GM18858 (cell line): ENCODE data around the gene PGRMC2.

Experiments
- ATAC-seq: cut with Tn5 transposase; IDR thresholded peaks from one replicate; pipeline ENCODE4 v1.9.1; 2021; ENCODE audit not compliant: unreplicated experiment

The PGRMC2 gene

GRCh38 chr4:128299848-128300247 is 12.2 kb upstream of the PGRMC2 start:
- ATAC-seq, result no peak

GRCh38 chr4:128298852-128299251 is 11.2 kb upstream of the PGRMC2 start:
- peak; percentile 54 for ATAC-seq

DNA sequence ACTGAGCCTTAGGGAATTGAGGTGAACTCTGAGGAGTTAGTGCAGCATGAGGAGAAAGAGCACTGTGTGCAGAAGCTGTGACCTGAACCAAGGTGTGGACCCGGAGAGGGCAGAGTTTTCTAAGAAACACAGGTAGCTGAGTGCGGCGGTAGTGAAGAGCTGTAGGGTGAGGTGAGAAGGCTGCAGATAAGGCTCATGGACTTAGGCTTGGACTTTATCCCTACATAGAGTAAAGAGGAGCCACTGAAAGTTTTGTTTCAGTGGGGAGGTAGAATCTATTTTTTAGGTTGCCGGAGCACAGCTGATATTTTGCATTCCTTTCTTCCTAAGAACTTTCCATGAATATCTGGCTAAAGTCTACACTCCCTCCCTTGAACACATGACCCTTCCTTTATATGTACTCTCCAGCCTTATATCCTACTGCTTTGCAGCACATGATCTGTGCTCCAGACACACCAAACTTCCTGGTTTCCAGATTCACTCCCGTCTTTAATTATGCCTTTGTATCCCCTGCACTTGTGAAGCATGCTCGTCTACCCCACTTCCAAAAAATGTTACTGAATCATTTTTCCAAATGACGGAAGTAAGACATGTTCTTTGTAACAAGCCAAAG is 10.6 kb upstream of the PGRMC2 start:
- ATAC-seq, result no peak

DNA sequence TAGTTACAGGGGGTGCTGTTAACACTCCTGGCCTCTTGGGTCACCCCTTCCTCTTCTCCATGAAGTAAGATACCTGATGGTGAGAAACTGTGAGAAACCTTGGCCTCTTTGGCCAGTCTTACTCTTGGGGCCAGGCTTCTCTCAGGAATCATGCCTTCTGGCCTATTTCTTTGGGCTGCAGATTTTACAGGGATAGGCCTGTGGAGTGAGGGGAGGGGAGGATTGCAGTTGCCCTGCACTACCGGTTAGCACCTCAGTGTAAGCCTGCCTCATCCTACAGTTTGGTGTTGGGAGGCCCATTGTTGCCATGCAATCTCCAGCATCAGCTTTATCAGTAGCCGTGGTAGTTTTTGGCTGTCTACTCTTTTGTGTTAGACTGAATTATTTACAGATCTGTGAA is 7.6 kb upstream of the PGRMC2 start:
- ATAC-seq, result no peak

GRCh38 chr4:128294464-128294863 is 6.9 kb upstream of the PGRMC2 start:
- ATAC-seq, result no peak

DNA sequence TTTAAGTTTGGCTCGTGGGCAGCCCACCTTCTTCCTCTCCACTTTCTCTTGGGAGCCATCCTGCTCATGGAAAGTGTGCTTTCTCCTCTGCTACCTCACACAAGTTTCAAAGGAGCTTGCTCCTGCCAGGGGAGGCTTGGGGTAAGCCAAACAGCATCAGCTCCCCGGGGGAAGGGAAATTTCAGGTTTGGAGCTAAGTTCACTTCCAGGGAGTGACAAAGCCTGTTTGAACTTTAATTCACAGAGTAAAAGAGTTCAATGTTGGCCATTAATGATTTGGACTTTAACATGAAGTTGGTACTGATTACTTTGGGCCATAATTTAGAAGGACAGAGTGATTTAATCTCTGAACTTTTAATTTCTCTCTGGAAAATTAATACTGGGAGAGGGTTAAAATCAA is 4.7 kb upstream of the PGRMC2 start:
- ATAC-seq, result no peak

- ATAC-seq, result no peak
These were observed 3.5 kb upstream of the PGRMC2 start for GRCh38 chr4:128291096-128291495.

DNA sequence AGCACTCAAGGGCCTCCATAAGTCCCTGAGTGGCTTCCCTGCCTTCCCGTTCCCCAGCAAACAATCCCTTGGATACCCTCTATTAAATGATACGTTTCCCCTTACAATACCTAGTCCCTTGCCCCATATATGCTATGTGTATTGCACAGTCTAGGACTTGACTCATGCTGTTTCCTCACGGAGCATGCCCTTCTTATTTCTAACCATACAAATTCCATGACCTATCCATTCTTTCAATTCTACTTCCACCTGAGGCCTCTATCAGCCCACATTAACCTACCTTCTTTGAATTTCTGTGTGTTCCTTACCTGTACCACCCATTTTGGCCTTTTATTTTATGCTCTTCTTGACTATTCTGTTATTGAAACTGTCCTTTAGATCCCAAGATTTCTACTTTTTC is 2.9 kb upstream of the PGRMC2 start:
- ATAC-seq, result no peak

DNA sequence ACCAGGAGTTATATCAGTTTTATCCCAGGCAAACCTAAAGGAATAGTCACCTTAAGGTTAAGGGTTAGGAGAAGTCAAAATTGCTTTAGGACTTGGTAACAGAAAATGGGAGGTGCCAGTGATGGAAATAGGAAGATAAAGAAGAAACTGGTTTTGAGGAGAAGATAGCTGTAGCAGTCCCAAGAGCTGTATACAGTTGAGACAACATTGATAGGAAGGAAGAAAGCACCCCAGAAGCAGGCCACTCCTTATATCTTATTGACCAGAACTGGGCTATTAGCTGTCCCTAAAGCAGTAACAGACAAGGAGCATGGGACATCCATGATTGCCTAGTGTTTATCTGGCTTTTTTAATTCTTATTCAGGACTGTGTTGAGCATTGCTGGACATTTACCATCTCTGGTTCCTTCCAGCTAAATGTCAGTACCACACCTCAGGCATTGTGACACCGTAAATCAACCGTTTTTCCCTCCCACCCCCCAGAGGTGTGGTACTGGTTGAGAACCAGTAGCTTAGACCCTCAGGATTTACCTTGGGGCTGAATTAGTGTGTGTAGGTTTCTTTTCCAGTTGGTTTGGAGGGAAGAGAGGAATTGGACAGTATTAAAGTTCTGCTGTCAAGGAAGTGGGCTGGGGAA is 2.0 kb upstream of the PGRMC2 start:
- ATAC-seq, result no peak

DNA sequence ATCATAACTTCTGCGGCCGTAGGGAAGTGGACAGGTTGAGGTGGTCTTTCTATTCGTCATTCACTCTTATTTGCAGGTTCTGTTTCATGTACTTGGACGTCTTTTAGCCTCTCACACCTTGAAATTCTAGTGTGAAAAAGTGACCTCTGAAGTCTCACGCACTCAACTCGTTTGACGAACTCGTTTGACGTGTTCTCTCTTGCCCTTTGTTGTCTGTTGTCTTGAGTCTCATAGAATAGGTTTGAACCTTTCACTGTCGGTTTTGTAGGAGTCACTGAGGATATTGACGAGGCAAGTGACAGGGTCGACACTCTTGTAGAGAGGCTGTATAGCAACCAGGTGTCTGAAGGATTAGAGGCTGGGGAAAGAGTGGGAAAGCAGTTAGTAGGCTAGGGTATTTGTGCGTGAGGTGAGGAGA is 1.1 kb upstream of the PGRMC2 start:
- no peak for ATAC-seq

- peak; percentile 79 for ATAC-seq
These were observed 467 bp upstream of the PGRMC2 start for GRCh38 chr4:128287871-128288688.

DNA sequence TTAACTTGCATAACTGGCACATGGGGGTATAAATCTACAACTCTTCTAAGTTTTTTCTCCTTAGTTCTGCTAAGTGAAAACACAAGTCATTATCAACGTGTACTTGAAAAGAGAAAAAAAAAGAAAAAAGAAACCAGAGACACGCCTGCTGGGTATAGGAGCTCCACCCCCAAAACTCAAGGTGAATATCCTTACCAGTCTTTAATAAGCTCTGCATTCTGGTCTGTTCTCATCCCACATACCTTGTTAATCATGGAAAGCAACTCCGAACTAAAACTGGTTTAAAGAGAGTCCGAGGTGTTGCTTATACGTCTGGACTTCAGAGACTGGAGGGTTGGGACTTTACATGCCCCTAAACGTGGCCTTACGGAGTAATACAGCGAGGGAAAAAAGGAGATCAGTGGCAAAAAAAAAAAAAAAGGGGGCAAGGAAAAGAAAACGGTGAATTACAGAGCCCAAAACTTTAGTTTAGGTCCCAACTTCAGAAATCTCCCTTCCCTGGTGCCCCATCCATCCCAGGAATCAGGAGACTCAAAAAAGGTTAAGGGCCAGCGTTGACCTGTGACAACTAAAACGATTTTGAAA is 1.0 kb downstream of the PGRMC2 start:
- peak; percentile 29 for ATAC-seq

DNA sequence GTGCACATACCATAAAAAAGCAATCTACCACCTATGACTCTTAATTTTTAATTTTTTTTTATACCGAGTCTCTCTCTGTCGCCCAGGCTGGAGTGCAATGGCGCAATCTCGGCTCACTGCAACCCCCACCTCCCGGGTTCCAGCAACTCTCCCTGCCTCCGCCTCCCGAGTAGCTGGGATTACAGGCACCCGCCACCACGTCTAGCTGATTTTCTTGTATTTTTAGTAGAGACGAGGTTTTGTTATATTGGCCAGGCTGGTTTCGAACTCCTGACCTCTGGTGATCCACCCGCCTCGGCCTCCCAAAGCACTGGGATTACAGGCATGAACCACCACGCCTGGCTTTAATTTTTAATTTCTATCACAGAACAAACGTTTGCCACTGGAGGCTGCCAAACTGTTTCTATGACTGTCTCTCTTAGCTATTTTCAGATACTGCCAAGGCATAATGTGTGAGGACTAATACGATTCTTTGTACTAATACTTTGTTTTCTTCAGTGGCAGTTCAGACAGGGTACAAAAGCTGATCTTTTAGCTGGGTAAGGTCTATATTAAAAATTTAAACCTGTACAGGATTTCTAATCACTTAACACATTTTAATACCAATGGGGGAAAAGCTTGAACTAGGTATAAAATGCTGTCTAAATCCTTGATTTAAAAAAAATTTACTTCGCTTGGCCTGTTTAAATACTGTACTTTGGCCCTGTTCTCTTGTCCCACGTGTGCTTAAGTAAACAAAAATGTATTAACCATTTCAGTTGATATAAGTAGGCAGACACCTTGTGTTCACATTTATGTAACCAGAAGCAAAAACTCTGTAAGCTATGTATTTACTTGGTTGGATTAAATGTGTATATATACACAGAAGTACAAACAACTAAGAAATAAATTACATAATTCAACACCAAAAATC is 2.3 kb downstream of the PGRMC2 start:
- no peak for ATAC-seq

DNA sequence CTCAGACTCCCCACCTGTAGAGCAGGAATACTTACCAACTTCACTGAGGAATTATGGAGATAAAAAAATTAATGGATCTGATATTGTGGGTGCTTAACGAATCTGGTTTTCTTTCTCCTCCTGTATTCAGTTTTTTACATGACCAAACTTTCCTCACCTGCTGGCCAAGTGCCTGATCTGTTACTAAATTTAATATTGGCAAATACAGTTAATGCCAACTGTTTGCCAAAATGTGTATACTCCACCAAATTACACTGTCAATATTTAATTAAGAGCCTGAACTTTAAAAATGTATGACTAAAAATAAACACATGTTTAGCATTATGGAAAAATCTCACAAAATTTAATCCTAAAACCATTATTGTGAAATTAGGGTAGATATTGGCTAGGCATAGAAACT is 3.3 kb downstream of the PGRMC2 start:
- no peak for ATAC-seq

DNA sequence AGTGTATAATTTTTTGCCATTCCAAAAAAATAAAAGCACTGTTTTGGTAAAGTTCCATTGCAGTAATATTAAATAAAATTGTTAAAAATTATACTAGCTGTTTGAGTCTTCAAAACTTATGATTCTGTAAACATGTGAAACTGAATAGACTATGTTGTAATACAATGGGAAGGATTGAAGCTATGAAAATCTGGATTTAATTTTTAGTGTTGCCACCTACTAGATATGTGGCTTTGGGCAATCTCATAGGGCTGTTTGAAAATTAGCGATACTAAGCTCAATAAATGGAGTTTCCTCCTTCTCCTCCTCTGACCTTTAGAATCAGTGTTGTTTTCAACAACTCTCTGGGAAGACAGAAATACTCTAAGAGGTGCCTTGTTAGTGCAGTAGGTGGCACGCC is 4.5 kb downstream of the PGRMC2 start:
- no peak for ATAC-seq

- ATAC-seq, result no peak
These were observed 5.1 kb downstream of the PGRMC2 start for GRCh38 chr4:128282516-128282915.

- ATAC-seq, result no peak
These were observed 6.3 kb downstream of the PGRMC2 start for GRCh38 chr4:128281354-128281753.

GRCh38 chr4:128279624-128280225 is 7.9 kb downstream of the PGRMC2 start:
- ATAC-seq, result no peak

DNA sequence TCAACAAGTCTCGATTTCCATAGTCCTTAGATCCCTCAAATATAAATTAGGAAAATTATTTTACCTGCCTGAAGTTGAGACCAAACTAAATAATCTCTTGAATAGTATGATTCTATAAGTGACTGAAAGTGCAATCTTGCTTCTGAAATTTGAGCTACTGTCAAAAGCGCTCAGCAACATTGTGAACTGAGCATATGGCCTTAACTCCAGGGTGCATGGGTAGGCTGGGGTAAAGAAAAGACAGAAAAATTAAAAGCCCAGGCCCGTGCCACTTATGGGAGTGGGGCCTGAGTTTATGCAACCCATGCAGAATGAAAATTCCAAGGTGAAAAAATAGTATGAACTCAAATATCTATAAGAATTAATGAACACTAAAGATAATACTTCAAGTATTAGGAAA is 9.8 kb downstream of the PGRMC2 start:
- ATAC-seq, result no peak

DNA sequence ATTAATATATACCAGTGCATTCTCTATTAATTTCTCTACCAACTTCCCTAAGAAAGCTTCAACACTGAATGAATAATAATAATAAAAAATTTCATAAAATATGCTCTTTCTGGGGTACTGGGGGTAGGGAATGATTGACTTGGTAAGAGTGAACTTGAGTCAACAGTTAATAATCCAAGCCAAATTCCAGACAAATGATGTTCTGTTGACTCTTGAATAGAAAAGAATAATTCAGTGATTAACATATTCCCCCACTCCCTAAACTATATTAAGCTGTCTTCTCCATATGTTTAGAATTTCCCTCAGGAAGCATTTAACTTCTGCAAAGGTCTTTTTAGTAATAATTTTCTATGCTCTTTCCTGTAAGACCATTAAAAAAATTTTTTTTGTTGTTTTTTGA is 12.3 kb downstream of the PGRMC2 start:
- no peak for ATAC-seq
